H1 (cell line): ENCODE data around the gene MAP3K13. TPM values are rescaled to one million over a fixed set of nuclear protein-coding genes. Genes with fewer than 3 reads are reported as not detected.

Experiments
- CTCF ChIA-PET: fragments of 300-600 bp; sonication (Branson Sonifier 250); formaldehyde crosslinking; loops from one replicate; lab custom pipeline; 2021; ENCODE audit not compliant: partially characterized antibody; lab: Charles Lee
- POLR2A ChIA-PET: fragments of 300-600 bp; sonication (Branson Sonifier 250); formaldehyde crosslinking; loops from one replicate; lab custom pipeline; 2021; ENCODE audit warnings: inconsistent platforms; ENCODE audit not compliant: partially characterized antibody; lab: Charles Lee
- DNase-seq, 2 experiments: peaks; one replicate each; pipeline versions ENCODE4 v3.0.0 to v3.0.0-alpha.2; 2010 to 2022; ENCODE audit warnings: low spot score in 2 of 2, low read depth in 1 of 2, mixed read lengths in 1 of 2
- FAIRE-seq: peaks from 2 replicates; lab custom pipeline; 2011; peaks lifted over from hg19 to GRCh38; lab: Jason Lieb, UNC
- H2AFZ ChIP-seq: 2 replicates; pipeline ENCODE4 v1.8.1; 2012; ENCODE audit warnings: low read length, inconsistent platforms
- H2AK5ac ChIP-seq: 2 replicates; pipeline ENCODE4 v1.6.1; 2013; ENCODE audit warnings: low read depth, low read length
- H2BK120ac ChIP-seq: replicated peaks from 2 replicates; pipeline ENCODE3; 2013; ENCODE audit warnings: low read depth, low read length, inconsistent platforms
- H2BK12ac ChIP-seq: 2 replicates; pipeline ENCODE4 v1.6.1; 2013; ENCODE audit warnings: low read depth, low read length
- H2BK15ac ChIP-seq: 2 replicates; pipeline ENCODE4 v1.6.1; 2013; ENCODE audit warnings: low read length
- H2BK20ac ChIP-seq: 2 replicates; pipeline ENCODE4 v1.6.1; 2013; ENCODE audit warnings: low read length
- H2BK5ac ChIP-seq: 2 replicates; pipeline ENCODE4 v1.6.1; 2013; ENCODE audit warnings: low read depth, low read length
- H3K14ac ChIP-seq: 2 replicates; pipeline ENCODE4 v1.6.1; 2013; ENCODE audit warnings: inconsistent platforms; ENCODE audit not compliant: insufficient read length
- H3K18ac ChIP-seq: 2 replicates; pipeline ENCODE4 v1.6.1; 2013; ENCODE audit warnings: low read length; ENCODE audit errors: extremely low read depth
- H3K23ac ChIP-seq: 2 replicates; pipeline ENCODE4 v1.6.1; 2013; ENCODE audit warnings: inconsistent platforms; ENCODE audit not compliant: insufficient read length
- H3K23me2 ChIP-seq: 2 replicates; pipeline ENCODE4 v1.6.1; 2013; ENCODE audit warnings: low read depth, low read length
- H3K27ac ChIP-seq: 2 replicates; pipeline ENCODE4 v1.6.1; 2011; ENCODE audit warnings: low read depth, low read length, inconsistent platforms
- H3K27me3 ChIP-seq, 4 experiments: replicated peaks in 1 of 4; 1 replicate in 1 of 4; 2 replicates in 3 of 4; pipeline versions ENCODE4 v1.6.1 to v1.8.1; 2011 to 2013; ENCODE audit warnings: low read length in 3 of 4, mild to moderate bottlenecking in 3 of 4, inconsistent platforms in 2 of 4, mixed read lengths in 2 of 4, moderate library complexity in 1 of 4; ENCODE audit not compliant: control insufficient read depth in 3 of 4, insufficient read depth in 3 of 4; ENCODE audit errors: extremely low read depth in 1 of 4
- H3K36me3 ChIP-seq, 4 experiments: 2 replicates each; pipeline versions ENCODE4 v1.6.1 to v1.8.1; 2011 to 2013; ENCODE audit warnings: mild to moderate bottlenecking in 4 of 4, low read length in 3 of 4, moderate library complexity in 2 of 4, control low read depth in 1 of 4, inconsistent platforms in 1 of 4; ENCODE audit not compliant: insufficient read depth in 4 of 4, control insufficient read depth in 2 of 4
- H3K4ac ChIP-seq: replicated peaks from 2 replicates; pipeline ENCODE3; 2013; ENCODE audit warnings: low read length, low read depth, mixed read lengths, inconsistent platforms; ENCODE audit not compliant: insufficient read length
- H3K4me1 ChIP-seq, 4 experiments: replicated peaks in 1 of 4; 1 replicate in 1 of 4; 2 replicates in 3 of 4; pipeline versions ENCODE4 v1.6.1 to v1.8.1; 2011 to 2013; ENCODE audit warnings: low read length in 3 of 4, inconsistent platforms in 2 of 4, mixed read lengths in 1 of 4; ENCODE audit not compliant: insufficient read depth in 4 of 4, control insufficient read depth in 3 of 4
- H3K4me2 ChIP-seq, 2 experiments: 2 replicates each; pipeline versions ENCODE4 v1.6.1 to v1.8.1; 2011 to 2013; ENCODE audit warnings: low read depth in 2 of 2, low read length in 2 of 2, control low read depth in 1 of 2, inconsistent platforms in 1 of 2, mild to moderate bottlenecking in 1 of 2; ENCODE audit not compliant: insufficient read depth in 1 of 2
- H3K4me3 ChIP-seq, 4 experiments: fragments of 200-600, 300-600 bp in 1 of 4; sonication (generic), shearing (Covaris generic), sonication (Bioruptor Twin) in 1 of 4; 2 replicates each; pipeline versions ENCODE4 v1.5.1 to v1.8.1; 2011 to 2016; ENCODE audit warnings: low read length in 4 of 4, low read depth in 3 of 4, control low read depth in 2 of 4, inconsistent platforms in 2 of 4, mild to moderate bottlenecking in 2 of 4, mixed read lengths in 1 of 4, moderate library complexity in 1 of 4; ENCODE audit not compliant: insufficient read depth in 2 of 4; ENCODE audit errors: extremely low read depth in 1 of 4
- H3K56ac ChIP-seq: replicated peaks from 2 replicates; pipeline ENCODE3; 2013; ENCODE audit warnings: low read depth, mild to moderate bottlenecking, mixed read lengths, low read length, inconsistent platforms; ENCODE audit not compliant: insufficient read length
- H3K79me1 ChIP-seq: 2 replicates; pipeline ENCODE4 v1.6.1; 2013; ENCODE audit warnings: low read depth, low read length, control low read depth
- H3K79me2 ChIP-seq, 2 experiments: 2 replicates each; pipeline versions ENCODE4 v1.6.1 to v1.8.1; 2012 to 2013; ENCODE audit warnings: low read length in 2 of 2, mild to moderate bottlenecking in 2 of 2, inconsistent platforms in 1 of 2; ENCODE audit not compliant: insufficient read depth in 2 of 2, control insufficient read depth in 1 of 2
- H3K9ac ChIP-seq, 4 experiments: replicated peaks in 1 of 4; 1 replicate in 1 of 4; 2 replicates in 3 of 4; pipeline versions ENCODE4 v1.6.1 to v1.8.1; 2011 to 2013; ENCODE audit warnings: low read depth in 3 of 4, low read length in 3 of 4, control low read depth in 2 of 4, mild to moderate bottlenecking in 2 of 4, moderate library complexity in 2 of 4, inconsistent platforms in 1 of 4; ENCODE audit errors: extremely low read depth in 1 of 4
- H3K9me3 ChIP-seq, 2 experiments: 2 replicates each; pipeline versions ENCODE4 v1.6.1 to v1.8.1; 2012 to 2013; ENCODE audit warnings: mild to moderate bottlenecking in 2 of 2, moderate library complexity in 2 of 2, control low read depth in 1 of 2, inconsistent platforms in 1 of 2, low read depth in 1 of 2, low read length in 1 of 2, mixed read lengths in 1 of 2; ENCODE audit not compliant: insufficient read depth in 2 of 2
- H4K20me1 ChIP-seq, 2 experiments: replicated peaks in 1 of 2; 2 replicates each; pipeline versions ENCODE3 to v1.8.1; 2011 to 2013; ENCODE audit warnings: inconsistent platforms in 2 of 2, low read length in 2 of 2, mild to moderate bottlenecking in 1 of 2; ENCODE audit not compliant: insufficient read depth in 2 of 2, control insufficient read depth in 1 of 2
- H4K5ac ChIP-seq: 2 replicates; pipeline ENCODE4 v1.6.1; 2013; ENCODE audit warnings: low read length, low read depth, mixed read lengths, inconsistent platforms; ENCODE audit not compliant: insufficient read length
- H4K8ac ChIP-seq: 2 replicates; pipeline ENCODE4 v1.8.0; 2013; ENCODE audit warnings: mild to moderate bottlenecking, moderate library complexity, low read length, inconsistent platforms; ENCODE audit not compliant: insufficient read depth; ENCODE audit errors: extremely low read depth
- H4K91ac ChIP-seq: replicated peaks from 2 replicates; pipeline ENCODE3; 2013; ENCODE audit warnings: low read length, mixed read lengths, inconsistent platforms; ENCODE audit not compliant: insufficient read length
- ASH2L ChIP-seq: fragments of 200-600, 300-600 bp; sonication (generic); IDR thresholded peaks from one replicate; pipeline ENCODE4 v1.7.1; 2017; ENCODE audit warnings: low read length
- KDM1A ChIP-seq: fragments of 200-600, 300-600 bp; sonication (generic); IDR thresholded peaks from 2 replicates; pipeline ENCODE4 v1.7.1; 2016; ENCODE audit warnings: mild to moderate bottlenecking, low read length, borderline replicate concordance
- SIN3A ChIP-seq, 2 experiments: IDR thresholded peaks in 1 of 2; conservative IDR thresholded peaks in 1 of 2; 2 replicates each; pipeline ENCODE4 v1.6.1; 2011 to 2012; ENCODE audit warnings: low read length in 2 of 2, improper control_type of control experiment in 1 of 2, low read depth in 1 of 2, mild to moderate bottlenecking in 1 of 2
- SP1 ChIP-seq: IDR thresholded peaks from 2 replicates; pipeline ENCODE4 v1.6.1; 2011; ENCODE audit warnings: low read depth, low read length
- SP2 ChIP-seq: IDR thresholded peaks from 2 replicates; pipeline ENCODE4 v1.6.1; 2012; ENCODE audit warnings: mild to moderate bottlenecking, low read length, inconsistent platforms
- SUZ12 ChIP-seq: fragments of 200-600 bp; sonication (generic); IDR thresholded peaks from 2 replicates; pipeline ENCODE4 v1.6.1; 2012; ENCODE audit warnings: mild to moderate bottlenecking, inconsistent platforms, low read length, moderate library complexity, mixed read lengths
- WGBS, 2 experiments: shearing (Covaris generic) in 1 of 2; methylation state at CpG; one replicate each; pipeline versions ENCODE4 v1.1.6 to v1.1.7; 2013 to 2015; ENCODE audit warnings: low lambda C conversion rate in 2 of 2, mixed read lengths in 2 of 2, inconsistent platforms in 1 of 2, low coverage in 1 of 2, missing lambda C conversion rate in 1 of 2; ENCODE audit not compliant: insufficient replicate concordance in 2 of 2, insufficient coverage in 1 of 2, insufficient read length in 1 of 2; ENCODE audit errors: extremely low coverage in 1 of 2, missing lambda C conversion rate in 1 of 2; 5-methylcytosine and 5-hydroxymethylcytosine counted together
- polyA plus RNA-seq, 7 experiments: library from polyadenylated mRNA; depleted of rRNA in 3 of 7; stranded (reverse) in 5 of 7; unstranded in 2 of 7; fragments of >200 nt in 5 of 7; fragments of 200-250 nt in 2 of 7; gene quantifications; 1 replicate in 5 of 7; 2 replicates in 1 of 7; 4 replicates in 1 of 7; pipeline versions ENCODE4 v1.2.1 to v1.2.3, GENCODE V29; 2011 to 2013; ENCODE audit warnings: missing spikeins in 2 of 7, mixed read lengths in 2 of 7
- total RNA-seq: library from RNA; stranded (reverse); fragmentation: NEBNext Ultra II Directional; extraction: Animal tissue kit (Norgen Biotek cat#: 25700); gene quantifications from 2 replicates; pipeline ENCODE4 v1.2.1, GENCODE V29; 2021

MAP3K13 gene
- total and polyA plus RNA-seq, 2 of the 8 experiments (the other 6 are each of a cell fraction or from before 2014, with no cell fraction given) = 6.8 to 17.9 TPM

DNA sequence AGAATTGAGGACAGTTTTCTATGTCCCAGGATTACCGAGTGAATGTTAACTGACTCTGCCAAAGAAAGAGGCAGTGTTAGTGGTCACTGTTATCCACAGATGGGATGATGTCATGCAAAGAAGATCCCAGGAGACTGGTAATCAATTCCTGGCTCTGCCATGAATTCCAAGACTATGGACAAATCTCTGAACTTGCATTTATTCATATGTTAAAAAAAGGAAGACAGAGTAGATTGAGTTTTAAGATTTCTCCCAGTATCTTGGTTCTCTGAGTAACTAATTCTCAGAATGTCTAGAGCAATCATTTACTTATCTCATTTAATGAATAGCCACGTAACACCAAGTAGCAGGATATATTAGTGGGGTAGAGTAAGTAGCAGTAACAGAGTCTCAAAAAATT is 11.5 kb upstream of the MAP3K13 start:
- Histone ChIP-seq H2BK120ac (no peak overlapping the region), H3K9me3 (no peaks in the 10 kb centered on the region), H4K5ac (no peak overlapping the region), H4K8ac (no peak overlapping the region), H2BK12ac (no peak overlapping the region), H3K27ac (no peak overlapping the region), H3K4ac (no peak overlapping the region), H2AFZ (no peak overlapping the region), H2BK5ac (no peak overlapping the region), H3K23ac (no peak overlapping the region), H3K9ac (no peak overlapping the region), H3K18ac (no peak overlapping the region), H3K4me3 (no peak overlapping the region), H3K4me2 (no peak overlapping the region), H4K91ac (no peak overlapping the region), H3K23me2 (no peaks in the 10 kb centered on the region), H3K79me1 (no peaks in the 10 kb centered on the region), H3K27me3 (no peaks in the 10 kb centered on the region), H3K79me2 (no peaks in the 10 kb centered on the region), H4K20me1 (peaks cover 0 to 2% of the 10 kb centered on the region in 2 experiments), H3K4me1 (no peaks in the 10 kb centered on the region), H3K14ac (no peak overlapping the region), H2AK5ac (no peak overlapping the region), H3K36me3 (no peaks in the 10 kb centered on the region), H2BK15ac (no peak overlapping the region), H3K56ac (no peak overlapping the region), H2BK20ac (no peak overlapping the region)
- POLR2A ChIA-PET = no interaction called here
- FAIRE-seq (no peak), DNase-seq (no peak)
- CTCF ChIA-PET = interaction anchor here (0.6 to 2.3 kb wide), 2 partner anchors 12 to 109 kb away, joined by 3 to 5 read pairs; no protein-coding TSS in a partner anchor
- WGBS, 2 experiments = 89% methylated on average over 2 of the region's 2 CpGs; no CpG with 5 or more reads in 1 of the 2 experiments
- TF ChIP-seq SP1 = no peak
- TF ChIP-seq SUZ12 = no peak
- no peak for TF ChIP-seq ASH2L
- no peak for TF ChIP-seq SIN3A (conservative IDR thresholded peaks at IDR 0.05 in 1 of 2, IDR thresholded peaks at IDR 0.05 in 1 of 2; ENCODE audit: low read depth in 1 of 2, low read length in 2 of 2)
- TF ChIP-seq KDM1A = no peak
- TF ChIP-seq SP2 = no peak
